OCI-LY1 (cell line): ENCODE data around the gene KCNJ12.

Experiments
- EZH2 ChIP-seq: fragments of 200-600 bp; sonication (generic), shearing (Covaris generic); IDR thresholded peaks from 2 replicates; pipeline ENCODE4 v1.8.0; 2017; ENCODE audit warnings: borderline replicate concordance, mixed run types, mild to moderate bottlenecking, antibody characterized with exemption, low read length, moderate library complexity, mixed read lengths
- TF ChIP-seq, protein P1 (sequence below): fragments of 200-600 bp; sonication (generic), shearing (Covaris generic); IDR thresholded peaks from 2 replicates; pipeline ENCODE4 v1.5.1; 2017; ENCODE audit warnings: mild to moderate bottlenecking, antibody characterized with exemption, low read length, moderate library complexity, mixed read lengths

DNA sequence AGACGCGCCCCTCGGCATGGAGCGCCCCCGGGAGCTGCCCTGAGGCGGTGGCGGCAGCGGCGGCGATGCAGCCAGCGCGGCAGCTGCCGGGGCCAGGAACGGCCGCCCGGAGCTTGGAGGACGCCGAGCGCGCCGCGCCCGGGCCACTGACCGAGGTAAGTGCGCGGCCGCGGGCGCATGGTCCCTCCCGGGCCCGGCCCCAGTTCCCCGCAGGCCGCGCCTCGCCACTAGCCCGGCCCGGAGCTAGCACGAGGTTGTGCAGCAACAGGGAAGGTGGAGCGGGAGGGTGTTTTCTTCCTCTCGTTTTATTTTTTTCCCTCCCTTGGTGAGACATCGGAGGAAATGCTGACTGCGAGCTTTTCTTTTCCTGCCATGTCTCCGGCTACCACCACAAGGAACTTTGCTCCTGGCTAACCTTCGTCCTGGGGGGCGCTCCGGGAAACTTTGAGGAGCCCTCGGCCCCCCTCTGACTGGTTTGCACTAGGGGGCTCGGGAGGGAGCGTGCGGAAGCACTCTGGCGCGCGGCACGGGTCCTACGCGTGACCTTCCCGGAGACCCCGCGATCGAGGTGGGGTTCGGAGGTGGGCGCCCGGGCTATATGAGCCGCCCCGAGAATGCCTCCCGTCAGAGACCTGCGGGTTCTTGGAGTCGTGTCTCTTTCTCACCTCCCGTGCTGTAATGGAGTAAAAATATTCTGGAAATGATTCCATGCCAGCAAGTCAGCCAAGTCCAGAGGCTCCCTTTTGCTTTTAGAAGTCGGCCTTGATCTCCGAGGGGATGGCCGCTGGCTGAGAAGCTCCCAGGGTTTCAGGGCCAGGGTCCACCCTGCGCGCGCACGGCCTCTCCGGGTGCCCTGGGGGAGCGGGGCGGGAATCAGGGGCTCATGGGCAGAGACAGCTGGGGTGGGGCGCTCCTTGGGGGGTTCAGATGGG, 868 bp downstream of the KCNJ12 start:
- TF ChIP-seq, protein P1, sequence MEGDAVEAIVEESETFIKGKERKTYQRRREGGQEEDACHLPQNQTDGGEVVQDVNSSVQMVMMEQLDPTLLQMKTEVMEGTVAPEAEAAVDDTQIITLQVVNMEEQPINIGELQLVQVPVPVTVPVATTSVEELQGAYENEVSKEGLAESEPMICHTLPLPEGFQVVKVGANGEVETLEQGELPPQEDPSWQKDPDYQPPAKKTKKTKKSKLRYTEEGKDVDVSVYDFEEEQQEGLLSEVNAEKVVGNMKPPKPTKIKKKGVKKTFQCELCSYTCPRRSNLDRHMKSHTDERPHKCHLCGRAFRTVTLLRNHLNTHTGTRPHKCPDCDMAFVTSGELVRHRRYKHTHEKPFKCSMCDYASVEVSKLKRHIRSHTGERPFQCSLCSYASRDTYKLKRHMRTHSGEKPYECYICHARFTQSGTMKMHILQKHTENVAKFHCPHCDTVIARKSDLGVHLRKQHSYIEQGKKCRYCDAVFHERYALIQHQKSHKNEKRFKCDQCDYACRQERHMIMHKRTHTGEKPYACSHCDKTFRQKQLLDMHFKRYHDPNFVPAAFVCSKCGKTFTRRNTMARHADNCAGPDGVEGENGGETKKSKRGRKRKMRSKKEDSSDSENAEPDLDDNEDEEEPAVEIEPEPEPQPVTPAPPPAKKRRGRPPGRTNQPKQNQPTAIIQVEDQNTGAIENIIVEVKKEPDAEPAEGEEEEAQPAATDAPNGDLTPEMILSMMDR, result no peak
- no peak for TF ChIP-seq EZH2
